Measurements from ENCODE around the gene SYCP2L.

DNA sequence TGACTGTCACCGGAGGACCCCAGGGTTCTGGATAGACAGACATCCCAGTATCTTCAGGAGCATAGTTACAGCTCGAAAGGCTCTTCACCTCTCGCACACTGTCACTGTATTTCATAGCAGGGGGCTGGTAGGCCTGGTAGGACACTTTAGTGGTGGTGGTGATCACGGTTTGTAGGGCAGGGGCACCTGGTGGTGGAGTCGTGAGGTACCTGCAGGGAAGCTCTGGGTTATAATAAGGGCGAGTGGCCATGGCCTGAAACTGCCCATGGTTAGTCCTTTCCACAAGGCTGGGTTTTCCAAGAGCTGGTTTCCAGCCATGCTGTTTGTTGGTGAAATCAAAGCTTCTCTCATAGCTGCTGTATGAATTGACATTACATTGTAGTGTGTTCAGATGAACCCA is 12.6 kb upstream of the SYCP2L start:
- TF ChIP-seq, protein P1, sequence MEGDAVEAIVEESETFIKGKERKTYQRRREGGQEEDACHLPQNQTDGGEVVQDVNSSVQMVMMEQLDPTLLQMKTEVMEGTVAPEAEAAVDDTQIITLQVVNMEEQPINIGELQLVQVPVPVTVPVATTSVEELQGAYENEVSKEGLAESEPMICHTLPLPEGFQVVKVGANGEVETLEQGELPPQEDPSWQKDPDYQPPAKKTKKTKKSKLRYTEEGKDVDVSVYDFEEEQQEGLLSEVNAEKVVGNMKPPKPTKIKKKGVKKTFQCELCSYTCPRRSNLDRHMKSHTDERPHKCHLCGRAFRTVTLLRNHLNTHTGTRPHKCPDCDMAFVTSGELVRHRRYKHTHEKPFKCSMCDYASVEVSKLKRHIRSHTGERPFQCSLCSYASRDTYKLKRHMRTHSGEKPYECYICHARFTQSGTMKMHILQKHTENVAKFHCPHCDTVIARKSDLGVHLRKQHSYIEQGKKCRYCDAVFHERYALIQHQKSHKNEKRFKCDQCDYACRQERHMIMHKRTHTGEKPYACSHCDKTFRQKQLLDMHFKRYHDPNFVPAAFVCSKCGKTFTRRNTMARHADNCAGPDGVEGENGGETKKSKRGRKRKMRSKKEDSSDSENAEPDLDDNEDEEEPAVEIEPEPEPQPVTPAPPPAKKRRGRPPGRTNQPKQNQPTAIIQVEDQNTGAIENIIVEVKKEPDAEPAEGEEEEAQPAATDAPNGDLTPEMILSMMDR (IDR thresholded peaks at IDR 0.05), result no peak
- TF ChIP-seq POLR2A (IDR thresholded peaks at IDR 0.05) (no peak), POLR2AphosphoS5 (IDR thresholded peaks at IDR 0.05) (no peak)
